ENCODE results near the gene ZNF691.
"Not testable (repeated sequence)": the region's sequence is repeated elsewhere in the genome, so short reads cannot be mapped to it uniquely, and the experiment has no call there.

Gene ZNF691

GRCh38 chr1:42899960-42900359 lies 53.5 kb downstream of the ZNF691 start:
- H3K27ac Mint-ChIP-seq = not testable (repeated sequence)

More at GRCh38 chr1:42899960-42900359, 53.5 kb downstream of the ZNF691 start:
- not testable (repeated sequence) for H3K4me3 Mint-ChIP-seq; H3K36me3 Mint-ChIP-seq (ENCODE audit: low read depth); H3K4me1 Mint-ChIP-seq (ENCODE audit: low read depth)
- Mint-ChIP-seq H3K27me3 (ENCODE audit: low read depth) (peaks cover 43% of the 10 kb centered on the region), H3K9me3 (peaks cover 15% of the 10 kb centered on the region)
